ENCODE measurements around the gene FALEC. TPM values are rescaled to one million over a fixed set of nuclear protein-coding genes. Genes with fewer than 3 reads are reported as not detected.

The FALEC gene
- polyA plus RNA-seq, 1 donor (not counting 4 experiments of a cell fraction or from before 2014, with no cell fraction given) = 0.12 TPM

DNA sequence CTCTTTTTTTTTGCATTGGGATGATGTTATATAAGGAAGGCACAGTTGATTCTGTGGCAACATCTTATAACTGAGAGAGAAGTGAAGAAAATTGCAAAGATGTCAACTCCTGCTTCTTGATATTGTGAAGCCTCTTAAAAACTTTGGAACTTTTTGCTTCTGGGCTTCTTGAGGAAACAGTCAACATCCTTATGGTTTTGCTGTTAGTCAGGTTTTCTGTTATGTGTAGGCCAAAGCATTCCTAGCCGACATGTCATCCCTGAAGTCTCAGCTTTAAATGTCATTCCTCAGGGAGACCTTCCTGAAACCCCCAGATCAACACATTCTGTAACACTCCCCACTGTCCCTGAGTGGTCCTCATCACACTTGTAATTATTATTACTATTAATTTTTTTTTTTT is 12.6 kb downstream of the FALEC start:
- TF ChIP-seq EZH2 (IDR thresholded peaks at IDR 0.05; ENCODE audit: low read length) = no peak
- no peak for TF ChIP-seq CTCF (optimal IDR thresholded peaks at IDR 0.05 in 1 of 3, IDR thresholded peaks at IDR 0.05 in 1 of 3, conservative IDR thresholded peaks at IDR 0.05 in 1 of 3; ENCODE audit: extremely low read depth in 1 of 3, insufficient read depth in 2 of 3, low read length in 3 of 3)
- FAIRE-seq = peak; percentile 78

GRCh38 chr1:150529017-150529416 is 13.5 kb downstream of the FALEC start:
- Histone ChIP-seq H3K4me2 (ENCODE audit: control insufficient read depth, extremely low read depth, insufficient read depth, low read depth, low read length) (peak overlapping the region; percentile 32), H4K20me1 (ENCODE audit: control insufficient read depth, extremely low read depth, insufficient read depth, low read length) (no peaks in the 10 kb centered on the region), H3K9me1 (ENCODE audit: control insufficient read depth, extremely low read depth, insufficient read depth, low read length) (no peaks in the 10 kb centered on the region), H3K36me3 (ENCODE audit: control insufficient read depth in 2 of 2, extremely low read depth in 1 of 2, insufficient read depth in 2 of 2, low read length in 2 of 2) (no peaks in the 10 kb centered on the region), H2AFZ (ENCODE audit: control insufficient read depth, low read length) (peak overlapping the region; percentile 23), H3K27me3 (ENCODE audit: control insufficient read depth, extremely low read depth, insufficient read depth, low read length) (no peaks in the 10 kb centered on the region), H3K79me2 (ENCODE audit: control insufficient read depth, insufficient read depth, low read length) (no peaks in the 10 kb centered on the region), H3K27ac (ENCODE audit: control insufficient read depth, insufficient read depth, low read length) (no peak overlapping the region), H3K9ac (ENCODE audit: control insufficient read depth, extremely low read depth, insufficient read depth, low read length) (no peak overlapping the region), H3K4me1 (ENCODE audit: control insufficient read depth, extremely low read depth, insufficient read depth, low read length) (peaks cover 32% of the 10 kb centered on the region), H3K4me3 (ENCODE audit: control insufficient read depth in 2 of 3, extremely low read depth in 1 of 3, insufficient read depth in 2 of 3, low read depth in 1 of 3, low read length in 3 of 3) (no peak overlapping the region), H3K9me3 (ENCODE audit: control insufficient read depth, low read depth, low read length) (no peaks in the 10 kb centered on the region)
- TF ChIP-seq EZH2 (IDR thresholded peaks at IDR 0.05; ENCODE audit: low read length) (no peak), CTCF (optimal IDR thresholded peaks at IDR 0.05 in 1 of 3, IDR thresholded peaks at IDR 0.05 in 1 of 3, conservative IDR thresholded peaks at IDR 0.05 in 1 of 3; ENCODE audit: extremely low read depth in 1 of 3, insufficient read depth in 2 of 3, low read length in 3 of 3) (no peak)
- DNase-seq (ENCODE audit: low read depth, low spot score) (no peak), FAIRE-seq (no peak)
- dilution Hi-C loops (cut with MboI; ENCODE audit: extremely low pct_ligation_motif_present, low sequenced_read_pairs) = no loop called here

More for the DNA sequence above, 12.6 kb downstream of the FALEC start:
- no peaks in the 10 kb centered on the region for H3K36me3 ChIP-seq (ENCODE audit: control insufficient read depth in 2 of 2, extremely low read depth in 1 of 2, insufficient read depth in 2 of 2, low read length in 2 of 2)
- H3K4me1 ChIP-seq (ENCODE audit: control insufficient read depth, extremely low read depth, insufficient read depth, low read length) = peaks cover 27% of the 10 kb centered on the region
- H3K4me3 ChIP-seq (ENCODE audit: control insufficient read depth in 2 of 3, extremely low read depth in 1 of 3, insufficient read depth in 2 of 3, low read depth in 1 of 3, low read length in 3 of 3) = no peak overlapping the region
- DNase-seq (ENCODE audit: low read depth, low spot score) = no peak
- H3K79me2 ChIP-seq (ENCODE audit: control insufficient read depth, insufficient read depth, low read length) = no peaks in the 10 kb centered on the region
- H3K9ac ChIP-seq (ENCODE audit: control insufficient read depth, extremely low read depth, insufficient read depth, low read length) = no peak overlapping the region
- H3K27me3 ChIP-seq (ENCODE audit: control insufficient read depth, extremely low read depth, insufficient read depth, low read length) = no peaks in the 10 kb centered on the region
- H3K4me2 ChIP-seq (ENCODE audit: control insufficient read depth, extremely low read depth, insufficient read depth, low read depth, low read length) = no peak overlapping the region
- H3K9me1 ChIP-seq (ENCODE audit: control insufficient read depth, extremely low read depth, insufficient read depth, low read length) = no peaks in the 10 kb centered on the region
- H2AFZ ChIP-seq (ENCODE audit: control insufficient read depth, low read length) = no peak overlapping the region
- dilution Hi-C loops (cut with MboI; ENCODE audit: extremely low pct_ligation_motif_present, low sequenced_read_pairs) = no loop called here
- no peak overlapping the region for H3K27ac ChIP-seq (ENCODE audit: control insufficient read depth, insufficient read depth, low read length)
- no peaks in the 10 kb centered on the region for H3K9me3 ChIP-seq (ENCODE audit: control insufficient read depth, low read depth, low read length)
- H4K20me1 ChIP-seq (ENCODE audit: control insufficient read depth, extremely low read depth, insufficient read depth, low read length) = no peaks in the 10 kb centered on the region
